Esophagus squamous epithelium (tissue), 5 donors: Measurements from ENCODE around the gene MRAS. TPM values are rescaled to one million over a fixed set of nuclear protein-coding genes. Genes with fewer than 3 reads are reported as not detected.

Source experiments
- DNase-seq: peaks from one replicate; lab custom pipeline; 2025; lab: John Stamatoyannopoulos, UW
- H3K27ac ChIP-seq, 4 donors: fragments of 200-600 bp; sonication (generic); one replicate each; pipeline ENCODE4 v1.5.1; 2016 to 2019; ENCODE audit warnings: mild to moderate bottlenecking in 1 of 4
- H3K27me3 ChIP-seq, 4 donors: fragments of 200-600 bp; sonication (generic); 1 replicate in 3 of 4; 2 replicates in 1 of 4; pipeline versions ENCODE4 v1.5.1 to v1.6.0; 2017 to 2021; ENCODE audit warnings: antibody characterized with exemption in 1 of 4
- H3K36me3 ChIP-seq, 3 donors: fragments of 200-600 bp; sonication (generic); one replicate each; pipeline ENCODE4 v1.5.1; 2016 to 2019
- H3K4me1 ChIP-seq, 3 donors: fragments of 200-600 bp; sonication (generic); one replicate each; pipeline ENCODE4 v1.5.1; 2017 to 2019
- H3K4me3 ChIP-seq, 4 donors: fragments of 200-600 bp; sonication (generic); 1 replicate in 3 of 4; 2 replicates in 1 of 4; pipeline ENCODE4 v1.5.1; 2016 to 2019; ENCODE audit warnings: mild to moderate bottlenecking in 2 of 4, moderate library complexity in 1 of 4
- H3K9me3 ChIP-seq, 3 donors: fragments of 200-600 bp; sonication (generic); one replicate each; pipeline ENCODE4 v1.5.1; 2016 to 2019
- POLR2A ChIP-seq, 4 donors: fragments of 450-650 bp; IDR thresholded peaks; one replicate each; pipeline ENCODE4 v1.6.1; 2017; ENCODE audit warnings: antibody characterized with exemption in 4 of 4, mild to moderate bottlenecking in 4 of 4, moderate library complexity in 3 of 4
- WGBS, 2 donors: methylation state at CpG; one replicate each; pipeline ENCODE4 v1.1.5; 2018; 5-methylcytosine and 5-hydroxymethylcytosine counted together
- intact Hi-C: fragments of 100-400 bp; cut with DNase I; formaldehyde crosslinking; loops from one replicate; pipeline ENCODE4 v1.15.0; 2022
- total RNA-seq, 4 donors: library from RNA; depleted of rRNA; stranded (reverse); fragments of >200 nt; gene quantifications; one replicate each; pipeline ENCODE4 v1.1.0, GENCODE V29; 2016
- TF ChIP-seq, protein P1 (sequence below), 6 experiments: fragments of 450-650 bp in 4 of 6; fragments of 200-600 bp in 2 of 6; sonication (generic) in 2 of 6; IDR thresholded peaks; one replicate each; pipeline ENCODE4 v1.5.1; 2016 to 2019; ENCODE audit warnings: antibody characterized with exemption in 6 of 6, mild to moderate bottlenecking in 4 of 6, moderate library complexity in 4 of 6
- donor health status: DM: yes; HTN: yes; CAD: no.

Gene MRAS
- total RNA-seq, 4 donors from 2014 or later: 0.72 to 5.9 (median 2.4) TPM

DNA sequence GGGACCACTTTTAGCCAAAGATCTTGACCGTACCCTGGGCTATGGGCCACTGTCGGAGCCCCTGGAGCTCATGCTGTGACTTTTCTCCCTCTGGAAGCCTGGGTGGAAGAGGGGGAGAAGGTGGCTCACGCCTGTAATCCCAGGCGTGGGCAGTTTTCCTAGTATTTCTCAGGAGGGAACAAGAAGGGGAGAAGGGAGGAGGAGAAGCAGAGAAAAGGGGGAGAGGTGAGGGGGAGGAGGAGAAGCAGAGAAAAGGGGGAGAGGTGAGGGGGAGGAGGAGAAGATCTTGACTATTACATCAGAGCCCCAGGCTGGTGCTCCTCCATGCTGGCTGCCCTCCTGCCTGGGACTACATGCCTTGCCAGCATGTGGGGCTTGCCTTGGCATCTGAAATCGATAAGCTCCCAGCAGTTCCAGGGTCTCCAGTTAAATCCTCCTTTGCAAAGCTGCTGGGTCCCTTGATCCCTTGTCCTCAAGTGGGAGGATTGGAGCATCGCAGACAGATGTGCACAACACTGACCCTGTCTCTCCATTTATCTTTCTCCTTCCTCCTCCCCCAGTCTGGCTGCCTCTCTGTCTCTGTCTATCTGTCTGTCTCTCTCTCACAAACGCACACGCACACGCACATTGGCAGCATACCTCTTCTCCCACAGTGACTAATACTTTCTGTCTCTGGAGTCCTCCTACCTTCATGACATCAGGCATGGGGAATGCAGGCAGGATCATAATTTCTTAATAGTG lies 41.6 kb downstream of the MRAS start:
- no peak overlapping the region for H3K27ac ChIP-seq
- TF ChIP-seq, protein P1, sequence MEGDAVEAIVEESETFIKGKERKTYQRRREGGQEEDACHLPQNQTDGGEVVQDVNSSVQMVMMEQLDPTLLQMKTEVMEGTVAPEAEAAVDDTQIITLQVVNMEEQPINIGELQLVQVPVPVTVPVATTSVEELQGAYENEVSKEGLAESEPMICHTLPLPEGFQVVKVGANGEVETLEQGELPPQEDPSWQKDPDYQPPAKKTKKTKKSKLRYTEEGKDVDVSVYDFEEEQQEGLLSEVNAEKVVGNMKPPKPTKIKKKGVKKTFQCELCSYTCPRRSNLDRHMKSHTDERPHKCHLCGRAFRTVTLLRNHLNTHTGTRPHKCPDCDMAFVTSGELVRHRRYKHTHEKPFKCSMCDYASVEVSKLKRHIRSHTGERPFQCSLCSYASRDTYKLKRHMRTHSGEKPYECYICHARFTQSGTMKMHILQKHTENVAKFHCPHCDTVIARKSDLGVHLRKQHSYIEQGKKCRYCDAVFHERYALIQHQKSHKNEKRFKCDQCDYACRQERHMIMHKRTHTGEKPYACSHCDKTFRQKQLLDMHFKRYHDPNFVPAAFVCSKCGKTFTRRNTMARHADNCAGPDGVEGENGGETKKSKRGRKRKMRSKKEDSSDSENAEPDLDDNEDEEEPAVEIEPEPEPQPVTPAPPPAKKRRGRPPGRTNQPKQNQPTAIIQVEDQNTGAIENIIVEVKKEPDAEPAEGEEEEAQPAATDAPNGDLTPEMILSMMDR (IDR thresholded peaks at IDR 0.05): no peak
- TF ChIP-seq POLR2A (IDR thresholded peaks at IDR 0.05): no peak
- DNase-seq: no peak

DNA sequence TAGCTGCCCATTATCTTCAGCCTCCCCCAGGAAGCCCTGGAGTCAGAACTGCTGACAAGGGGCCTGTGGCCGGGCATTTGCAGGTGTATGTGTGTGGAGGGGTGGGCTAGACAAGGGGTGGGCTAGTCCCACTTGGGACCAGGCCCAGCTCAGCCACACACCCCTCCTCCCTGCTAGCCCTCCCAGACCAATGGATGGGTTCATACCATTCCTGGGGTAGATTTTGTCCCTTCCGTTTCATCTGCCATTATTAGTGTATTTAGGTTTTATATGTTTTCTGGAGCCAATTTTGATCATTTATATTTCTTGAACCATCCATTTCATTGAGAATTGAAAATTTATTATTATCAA lies 42.2 kb downstream of the MRAS start:
- intact Hi-C loops: no loop called here
- no peaks in the 10 kb centered on the region for H3K27me3 ChIP-seq
- no peaks in the 10 kb centered on the region for H3K9me3 ChIP-seq
- H3K27ac ChIP-seq: no peak overlapping the region
- peaks cover 0 to 7% (median 5%) of the 10 kb centered on the region in 3 donors for H3K4me1 ChIP-seq
- WGBS, 2 donors: 75 to 76% methylated on average over 2 of the region's 2 CpGs
- no peak overlapping the region for H3K4me3 ChIP-seq
- H3K36me3 ChIP-seq: no peaks in the 10 kb centered on the region
- no peak for DNase-seq
- TF ChIP-seq, protein P1 (IDR thresholded peaks at IDR 0.05): no peak
- TF ChIP-seq POLR2A (IDR thresholded peaks at IDR 0.05): no peak

More for the DNA sequence above, 41.6 kb downstream of the MRAS start:
- H3K9me3 ChIP-seq: no peaks in the 10 kb centered on the region
- H3K36me3 ChIP-seq: no peaks in the 10 kb centered on the region
- intact Hi-C loops: no loop called here
- 39 to 59% methylated on average over 9 of the region's 9 CpGs for WGBS, 2 donors
- no peaks in the 10 kb centered on the region for H3K27me3 ChIP-seq
- peaks cover 0 to 7% (median 5%) of the 10 kb centered on the region in 3 donors for H3K4me1 ChIP-seq
- no peak overlapping the region for H3K4me3 ChIP-seq

DNA sequence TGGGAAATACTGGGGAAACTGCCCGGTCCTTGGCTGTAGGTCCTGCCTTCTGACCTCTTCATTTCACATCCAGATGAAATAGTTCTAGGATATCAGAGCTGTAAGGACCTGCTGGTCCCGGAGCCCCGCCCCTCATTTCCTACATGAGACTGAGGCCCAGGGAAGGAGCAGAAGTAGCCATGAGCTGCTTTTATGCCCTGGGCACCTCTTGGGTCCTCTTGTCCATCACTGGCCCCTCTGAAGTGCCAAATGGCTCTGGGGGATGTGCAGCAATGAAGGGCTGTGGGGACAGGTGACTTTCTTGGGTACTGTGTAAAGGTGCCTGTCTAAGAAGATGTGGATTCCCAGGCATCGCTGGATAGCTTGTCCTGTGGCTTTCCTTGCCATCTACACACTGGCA lies 45.8 kb downstream of the MRAS start:
- 85 to 100% methylated on average over 2 to 4 of the region's 4 CpGs for WGBS, 2 donors

DNA sequence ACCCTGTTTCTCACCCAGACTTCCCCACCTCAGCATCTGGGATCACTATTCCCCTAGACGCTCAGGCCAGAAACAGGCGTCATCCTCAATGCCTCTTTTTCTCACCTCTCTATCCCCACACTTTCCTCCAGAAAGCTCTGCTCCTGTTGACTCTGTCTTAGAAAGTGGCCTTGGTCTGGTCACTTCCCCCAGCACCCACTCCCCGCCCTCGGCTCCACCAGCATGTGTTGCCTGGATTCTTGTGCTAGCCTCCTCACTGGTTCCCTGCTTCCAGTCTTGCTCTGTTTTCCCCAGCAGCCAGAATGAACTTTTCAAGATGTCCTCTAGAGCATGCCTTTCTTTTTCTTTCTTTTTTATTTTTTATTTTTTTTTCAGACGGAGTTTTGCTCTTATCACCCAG lies 46.3 kb downstream of the MRAS start:
- Histone ChIP-seq H3K4me3 (no peak overlapping the region), H3K4me1 (peaks cover 0 to 7% (median 5%) of the 10 kb centered on the region in 3 donors), H3K27ac (no peak overlapping the region), H3K9me3 (no peaks in the 10 kb centered on the region), H3K27me3 (no peaks in the 10 kb centered on the region), H3K36me3 (peaks cover 0 to under 1% (median 0%) of the 10 kb centered on the region in 3 donors)
- DNase-seq: no peak
- WGBS, 2 donors: 89 to 95% methylated on average over 5 of the region's 5 CpGs
- intact Hi-C loops: no loop called here
- no peak for TF ChIP-seq POLR2A (IDR thresholded peaks at IDR 0.05)
- TF ChIP-seq, protein P1 (IDR thresholded peaks at IDR 0.05): no peak

More for the DNA sequence above, 45.8 kb downstream of the MRAS start:
- Histone ChIP-seq H3K36me3 (no peaks in the 10 kb centered on the region), H3K27ac (no peak overlapping the region), H3K4me3 (no peak overlapping the region), H3K4me1 (peaks cover 0 to 7% (median 5%) of the 10 kb centered on the region in 3 donors), H3K27me3 (no peaks in the 10 kb centered on the region), H3K9me3 (no peaks in the 10 kb centered on the region)
- intact Hi-C loops: no loop called here
- TF ChIP-seq POLR2A (IDR thresholded peaks at IDR 0.05): no peak
- TF ChIP-seq, protein P1 (IDR thresholded peaks at IDR 0.05): no peak
- no peak for DNase-seq

DNA sequence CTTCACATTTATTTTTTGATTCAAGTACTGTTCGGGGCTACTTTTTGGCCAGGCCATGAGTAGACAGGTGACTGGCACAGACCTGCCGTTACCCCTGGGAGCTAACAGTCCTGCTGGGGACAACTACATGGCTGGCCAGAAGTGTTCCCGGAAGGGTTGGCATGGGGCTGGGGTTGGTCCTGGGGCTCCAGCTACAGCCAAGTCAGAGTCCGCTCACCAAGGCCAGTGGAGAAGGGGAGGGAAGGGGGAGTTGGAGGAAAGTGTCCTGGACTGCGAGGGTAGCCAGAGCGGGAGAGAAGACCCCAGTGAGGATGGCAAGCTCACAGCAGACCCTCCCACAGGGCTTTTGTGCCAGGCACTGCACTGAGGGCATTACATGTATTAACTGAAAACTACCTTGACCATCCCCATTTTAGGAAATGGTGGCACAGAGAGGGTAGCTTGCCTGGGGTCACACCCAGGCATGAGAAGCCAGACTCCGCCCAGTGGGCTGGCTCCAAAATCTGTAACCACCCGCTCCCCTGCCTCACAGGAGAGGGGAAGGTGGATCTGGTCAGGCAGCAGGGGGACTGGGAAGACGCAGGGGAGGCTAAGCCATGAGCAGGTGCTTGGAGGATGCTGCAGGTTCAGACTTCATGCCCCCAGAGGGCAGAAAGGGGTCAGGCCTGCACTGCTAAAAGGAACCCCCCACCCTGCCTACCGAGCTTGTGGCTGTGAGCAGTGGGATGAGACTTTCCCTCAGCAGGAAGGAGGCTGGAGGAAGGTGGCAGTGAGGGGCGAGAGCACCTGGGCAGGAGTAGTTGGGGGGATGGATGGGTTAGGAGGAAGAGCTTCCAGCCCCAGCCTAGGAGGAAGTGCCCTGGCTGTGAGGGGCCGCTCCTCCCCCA lies 47.7 kb downstream of the MRAS start:
- no peak overlapping the region for H3K27ac ChIP-seq
- peaks cover 0 to 8% (median 0%) of the 10 kb centered on the region in 3 donors for H3K36me3 ChIP-seq
- TF ChIP-seq, protein P1 (IDR thresholded peaks at IDR 0.05): no peak
- no peak for TF ChIP-seq POLR2A (IDR thresholded peaks at IDR 0.05)
- no peaks in the 10 kb centered on the region for H3K4me1 ChIP-seq
- H3K4me3 ChIP-seq: no peak overlapping the region
- DNase-seq: no peak
- no peaks in the 10 kb centered on the region for H3K27me3 ChIP-seq
- intact Hi-C loops: no loop called here
- 85 to 91% methylated on average over 7 to 11 of the region's 12 CpGs for WGBS, 2 donors
- H3K9me3 ChIP-seq: no peaks in the 10 kb centered on the region
